ENCODE measurements around the gene TRPC4.

Gene TRPC4

DNA sequence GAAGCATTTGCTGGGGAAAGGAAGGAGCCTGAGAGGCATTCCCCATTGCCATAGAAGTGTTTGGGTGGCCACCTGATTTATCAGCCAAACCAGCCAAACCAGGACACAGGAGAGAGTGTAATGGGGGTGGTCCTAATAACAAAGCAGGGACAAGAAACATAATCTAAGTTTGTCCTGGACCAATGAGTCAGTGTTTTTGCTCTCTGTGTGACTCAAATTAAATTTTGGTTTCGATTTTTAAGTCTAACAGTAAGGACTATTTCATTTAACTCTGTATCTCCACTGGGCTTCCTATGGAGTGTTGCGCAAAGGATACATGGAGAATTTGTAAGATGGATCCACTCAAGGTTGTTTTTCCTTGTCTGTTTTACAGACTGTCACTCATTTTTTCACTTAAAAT lies 19.5 kb upstream of the TRPC4 start:
- no peaks in the 10 kb centered on the region for H3K36me3 ChIP-seq (replicated peaks; ENCODE audit: insufficient read depth, low read length)
- H3K27me3 ChIP-seq (replicated peaks; ENCODE audit: insufficient read depth, low read length): no peaks in the 10 kb centered on the region
- DNase-seq: no peak
- no peaks in the 10 kb centered on the region for H3F3A ChIP-seq (ENCODE audit: insufficient read depth, low read length)
- TF ChIP-seq EZH2 (optimal IDR thresholded peaks at IDR 0.05; ENCODE audit: low read depth, low read length): no peak
- TF ChIP-seq EZH2phosphoT487 (IDR thresholded peaks at IDR 0.05; ENCODE audit: low read length): no peak
- TF ChIP-seq, protein P1, sequence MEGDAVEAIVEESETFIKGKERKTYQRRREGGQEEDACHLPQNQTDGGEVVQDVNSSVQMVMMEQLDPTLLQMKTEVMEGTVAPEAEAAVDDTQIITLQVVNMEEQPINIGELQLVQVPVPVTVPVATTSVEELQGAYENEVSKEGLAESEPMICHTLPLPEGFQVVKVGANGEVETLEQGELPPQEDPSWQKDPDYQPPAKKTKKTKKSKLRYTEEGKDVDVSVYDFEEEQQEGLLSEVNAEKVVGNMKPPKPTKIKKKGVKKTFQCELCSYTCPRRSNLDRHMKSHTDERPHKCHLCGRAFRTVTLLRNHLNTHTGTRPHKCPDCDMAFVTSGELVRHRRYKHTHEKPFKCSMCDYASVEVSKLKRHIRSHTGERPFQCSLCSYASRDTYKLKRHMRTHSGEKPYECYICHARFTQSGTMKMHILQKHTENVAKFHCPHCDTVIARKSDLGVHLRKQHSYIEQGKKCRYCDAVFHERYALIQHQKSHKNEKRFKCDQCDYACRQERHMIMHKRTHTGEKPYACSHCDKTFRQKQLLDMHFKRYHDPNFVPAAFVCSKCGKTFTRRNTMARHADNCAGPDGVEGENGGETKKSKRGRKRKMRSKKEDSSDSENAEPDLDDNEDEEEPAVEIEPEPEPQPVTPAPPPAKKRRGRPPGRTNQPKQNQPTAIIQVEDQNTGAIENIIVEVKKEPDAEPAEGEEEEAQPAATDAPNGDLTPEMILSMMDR (IDR thresholded peaks at IDR 0.05; ENCODE audit: low read length): no peak
- no peak overlapping the region for H3K9ac ChIP-seq (ENCODE audit: low read length)
- no peaks in the 10 kb centered on the region for H3K9me3 ChIP-seq (replicated peaks; ENCODE audit: insufficient read depth, low read length)
- no peak overlapping the region for H3K27ac ChIP-seq (ENCODE audit: low read length)
- H3K79me2 ChIP-seq (ENCODE audit: low read length): no peaks in the 10 kb centered on the region
- no peaks in the 10 kb centered on the region for H4K20me1 ChIP-seq (ENCODE audit: insufficient read depth, low read length)
- peak overlapping the region; percentile 43; the same call in 1 of the 2 replicates for H3K4me2 ChIP-seq (ENCODE audit: low read depth, low read length)
- peak overlapping the region; percentile 48 for H3K4me3 ChIP-seq (ENCODE audit: low read length)
- peaks cover 2% of the 10 kb centered on the region; the same call in 1 of the 2 replicates for H3K4me1 ChIP-seq (ENCODE audit: low read length)
- no peaks in the 10 kb centered on the region for H3K9me2 ChIP-seq (replicated peaks; ENCODE audit: insufficient read depth, low read length)
- H2AFZ ChIP-seq (ENCODE audit: low read length): peak overlapping the region; percentile 65

DNA sequence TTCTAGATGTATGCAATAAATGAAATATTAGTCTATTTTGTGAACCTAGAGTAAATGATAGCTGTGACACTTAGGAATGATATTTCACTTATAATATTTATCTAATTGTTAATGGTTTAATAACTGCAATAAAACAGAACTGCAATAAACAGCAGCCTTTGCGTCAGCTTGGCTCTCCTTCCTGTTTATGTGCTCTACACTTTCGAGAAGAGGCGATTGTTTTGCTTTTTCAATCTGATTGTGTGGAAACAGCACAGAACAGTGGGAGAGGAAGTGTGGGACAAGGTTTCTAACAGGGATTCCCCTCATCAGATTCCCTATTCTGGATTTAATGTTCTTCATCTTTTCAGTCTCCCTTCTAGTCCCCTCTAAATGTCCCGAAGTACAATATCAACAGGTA lies 17.3 kb upstream of the TRPC4 start:
- H3K27me3 ChIP-seq (replicated peaks; ENCODE audit: insufficient read depth, low read length): no peaks in the 10 kb centered on the region
- H3K9ac ChIP-seq (ENCODE audit: low read length): no peak overlapping the region
- no peaks in the 10 kb centered on the region for H3F3A ChIP-seq (ENCODE audit: insufficient read depth, low read length)
- DNase-seq: no peak
- H3K36me3 ChIP-seq (replicated peaks; ENCODE audit: insufficient read depth, low read length): no peaks in the 10 kb centered on the region
- H3K4me2 ChIP-seq (ENCODE audit: low read depth, low read length): no peak overlapping the region
- TF ChIP-seq, protein P1 (IDR thresholded peaks at IDR 0.05; ENCODE audit: low read length): no peak
- TF ChIP-seq EZH2 (optimal IDR thresholded peaks at IDR 0.05; ENCODE audit: low read depth, low read length): no peak
- TF ChIP-seq EZH2phosphoT487 (IDR thresholded peaks at IDR 0.05; ENCODE audit: low read length): no peak
- peaks cover 2% of the 10 kb centered on the region; the same call in 1 of the 2 replicates for H3K4me1 ChIP-seq (ENCODE audit: low read length)
- H2AFZ ChIP-seq (ENCODE audit: low read length): no peak overlapping the region
- H3K27ac ChIP-seq (ENCODE audit: low read length): no peak overlapping the region
- H3K4me3 ChIP-seq (ENCODE audit: low read length): no peak overlapping the region
- H3K79me2 ChIP-seq (ENCODE audit: low read length): no peaks in the 10 kb centered on the region
- H3K9me2 ChIP-seq (replicated peaks; ENCODE audit: insufficient read depth, low read length): no peaks in the 10 kb centered on the region
- H3K9me3 ChIP-seq (replicated peaks; ENCODE audit: insufficient read depth, low read length): no peaks in the 10 kb centered on the region
- no peaks in the 10 kb centered on the region for H4K20me1 ChIP-seq (ENCODE audit: insufficient read depth, low read length)

DNA sequence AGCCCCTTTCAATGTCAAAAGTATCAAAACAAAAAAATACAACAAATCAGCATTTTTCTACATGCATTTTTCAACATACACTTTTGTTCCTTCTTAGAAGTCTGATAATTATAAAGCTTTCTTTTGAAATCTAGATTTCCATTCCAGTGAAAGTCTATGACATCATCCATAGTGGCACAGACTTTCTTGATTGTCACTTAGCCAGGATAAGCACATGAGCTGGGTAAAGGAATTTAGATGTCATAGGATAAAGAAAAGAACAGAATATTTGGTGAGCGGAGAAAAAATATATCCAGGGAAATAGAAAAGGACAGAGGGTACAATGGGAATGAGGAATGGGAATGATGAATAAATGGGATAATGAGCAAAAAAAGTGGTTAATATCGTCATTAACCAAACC lies 15.1 kb upstream of the TRPC4 start:
- no peaks in the 10 kb centered on the region for H3K36me3 ChIP-seq (replicated peaks; ENCODE audit: insufficient read depth, low read length)
- no peak overlapping the region for H3K27ac ChIP-seq (ENCODE audit: low read length)
- no peak for TF ChIP-seq EZH2 (optimal IDR thresholded peaks at IDR 0.05; ENCODE audit: low read depth, low read length)
- TF ChIP-seq EZH2phosphoT487 (IDR thresholded peaks at IDR 0.05; ENCODE audit: low read length): no peak
- TF ChIP-seq, protein P1 (IDR thresholded peaks at IDR 0.05; ENCODE audit: low read length): no peak
- no peaks in the 10 kb centered on the region for H3K79me2 ChIP-seq (ENCODE audit: low read length)
- H4K20me1 ChIP-seq (ENCODE audit: insufficient read depth, low read length): no peaks in the 10 kb centered on the region
- no peaks in the 10 kb centered on the region for H3K9me3 ChIP-seq (replicated peaks; ENCODE audit: insufficient read depth, low read length)
- H3K9me2 ChIP-seq (replicated peaks; ENCODE audit: insufficient read depth, low read length): no peaks in the 10 kb centered on the region
- H3K9ac ChIP-seq (ENCODE audit: low read length): no peak overlapping the region
- DNase-seq: no peak
- H2AFZ ChIP-seq (ENCODE audit: low read length): no peak overlapping the region
- peaks cover 2% of the 10 kb centered on the region; the same call in 1 of the 2 replicates for H3K4me1 ChIP-seq (ENCODE audit: low read length)
- no peak overlapping the region for H3K4me2 ChIP-seq (ENCODE audit: low read depth, low read length)
- no peaks in the 10 kb centered on the region for H3F3A ChIP-seq (ENCODE audit: insufficient read depth, low read length)
- no peaks in the 10 kb centered on the region for H3K27me3 ChIP-seq (replicated peaks; ENCODE audit: insufficient read depth, low read length)
- no peak overlapping the region for H3K4me3 ChIP-seq (ENCODE audit: low read length)

Measured in MM.1S (cell line).